ENCODE data around the gene PSPH.

PSPH gene

GRCh38 chr7:56007891-56008290, 43.4 kb downstream of the PSPH start:
- no peak for DNase-seq (ENCODE audit: low read depth, low spot score)
- H3K4me3 ChIP-seq (ENCODE audit: low read depth, low read length): no peak overlapping the region
- ChIA-PET CTCF (interaction anchor here (0.8 to 6.0 kb wide), 5 partner anchors 9 to 85 kb away, joined by 4 to 72 read pairs (median 5); partner anchors contain the start of gene PHKG1), POLR2A (interaction anchor here (1.0 to 1.2 kb wide), 2 partner anchors 11 to 43 kb away, joined by 4 to 6 read pairs; partner anchors contain the start of genes CCT6A and PSPH)
- TF ChIP-seq CTCF (IDR thresholded peaks at IDR 0.05; ENCODE audit: insufficient read depth, low read length, missing control alignments): no peak

GRCh38 chr7:56007167-56007652, 44.0 kb downstream of the PSPH start:
- POLR2A ChIA-PET: interaction anchor here (0.7 kb wide), 1 partner anchor 64 kb away, joined by 6 read pairs; no protein-coding TSS in a partner anchor
- no peak for TF ChIP-seq CTCF (IDR thresholded peaks at IDR 0.05; ENCODE audit: insufficient read depth, low read length, missing control alignments)
- no peak overlapping the region for H3K4me3 ChIP-seq (ENCODE audit: low read depth, low read length)
- CTCF ChIA-PET: interaction anchor here (0.8 to 6.0 kb wide), 12 partner anchors 8 to 86 kb away, joined by 3 to 72 read pairs (median 4); partner anchors contain the start of gene PHKG1
- no peak for DNase-seq (ENCODE audit: low read depth, low spot score)

GRCh38 chr7:56003749-56004148, 47.5 kb downstream of the PSPH start:
- no peak for DNase-seq (ENCODE audit: low read depth, low spot score)
- POLR2A ChIA-PET: no interaction called here
- no peak for TF ChIP-seq CTCF (IDR thresholded peaks at IDR 0.05; ENCODE audit: insufficient read depth, low read length, missing control alignments)
- H3K4me3 ChIP-seq (ENCODE audit: low read depth, low read length): no peak overlapping the region
- CTCF ChIA-PET: interaction anchor here (1.4 to 6.0 kb wide), 6 partner anchors 11 to 70 kb away, joined by 4 to 72 read pairs (median 6); no protein-coding TSS in a partner anchor

GRCh38 chr7:55996856-55997500, 54.3 kb downstream of the PSPH start:
- POLR2A ChIA-PET: no interaction called here
- CTCF ChIA-PET: interaction anchor here (0.8 to 1.9 kb wide), 2 partner anchors 10 to 76 kb away, joined by 3 to 4 read pairs; no protein-coding TSS in a partner anchor
- TF ChIP-seq CTCF (IDR thresholded peaks at IDR 0.05; ENCODE audit: insufficient read depth, low read length, missing control alignments): no peak
- no peak for DNase-seq (ENCODE audit: low read depth, low spot score)
- H3K4me3 ChIP-seq (ENCODE audit: low read depth, low read length): no peak overlapping the region

- CTCF ChIA-PET: interaction anchor here (1.1 kb wide), 2 partner anchors 8 to 10 kb away, joined by 3 to 4 read pairs; no protein-coding TSS in a partner anchor
- POLR2A ChIA-PET: no interaction called here
- no peak for TF ChIP-seq CTCF (IDR thresholded peaks at IDR 0.05; ENCODE audit: insufficient read depth, low read length, missing control alignments)
- DNase-seq (ENCODE audit: low read depth, low spot score): no peak
- no peak overlapping the region for H3K4me3 ChIP-seq (ENCODE audit: low read depth, low read length)
These were observed 58.9 kb downstream of the PSPH start for GRCh38 chr7:55992346-55992745.

- ChIA-PET POLR2A (no interaction called here), CTCF (interaction anchor here (0.6 to 1.9 kb wide), 6 partner anchors 9 to 90 kb away, joined by 3 to 7 read pairs (median 4); no protein-coding TSS in a partner anchor)
These were observed 67.7 kb downstream of the PSPH start for GRCh38 chr7:55983537-55983936.

More at GRCh38 chr7:55983537-55983936, 67.7 kb downstream of the PSPH start:
- no peak for TF ChIP-seq CTCF (IDR thresholded peaks at IDR 0.05; ENCODE audit: insufficient read depth, low read length, missing control alignments)
- H3K4me3 ChIP-seq (ENCODE audit: low read depth, low read length): no peak overlapping the region
- no peak for DNase-seq (ENCODE audit: low read depth, low spot score)
